HG03520 (cell line): ENCODE data around the gene ALKBH6.

Experiments
- ATAC-seq: cut with Tn5 transposase; IDR thresholded peaks from one replicate; pipeline ENCODE4 v1.9.1; 2021; ENCODE audit warnings: mild to moderate bottlenecking, moderate library complexity; ENCODE audit not compliant: unreplicated experiment

The ALKBH6 gene

GRCh38 chr19:36030264-36031148, 16.5 kb upstream of the ALKBH6 start:
- ATAC-seq: no peak

GRCh38 chr19:36028313-36029041, 14.5 kb upstream of the ALKBH6 start:
- no peak for ATAC-seq

- no peak for ATAC-seq
Observed at GRCh38 chr19:36027696-36028095, 13.7 kb upstream of the ALKBH6 start.

- no peak for ATAC-seq
Observed at GRCh38 chr19:36026091-36026876, 12.3 kb upstream of the ALKBH6 start.

- ATAC-seq: no peak
Observed at GRCh38 chr19:36025541-36025940, 11.5 kb upstream of the ALKBH6 start.

- no peak for ATAC-seq
Observed at GRCh38 chr19:36023432-36023831, 9.4 kb upstream of the ALKBH6 start.

GRCh38 chr19:36019061-36019670, 5.2 kb upstream of the ALKBH6 start:
- no peak for ATAC-seq

- no peak for ATAC-seq
Observed at GRCh38 chr19:36013280-36014011, 567 bp downstream of the ALKBH6 start.

- ATAC-seq: no peak
Observed at GRCh38 chr19:36010402-36010801, 3.6 kb downstream of the ALKBH6 start.

GRCh38 chr19:36009633-36010379, 4.2 kb downstream of the ALKBH6 start:
- no peak for ATAC-seq

- ATAC-seq: no peak
Observed at GRCh38 chr19:36009220-36009619, 4.8 kb downstream of the ALKBH6 start.

GRCh38 chr19:36008336-36008978, 5.6 kb downstream of the ALKBH6 start, which contains the start of gene SYNE4:
SYNE4 (minus strand) TSS chr19:36008813; CDS start chr19:36008681, 132 bp downstream.
- no peak for ATAC-seq

GRCh38 chr19:36006955-36007354, 7.1 kb downstream of the ALKBH6 start:
- ATAC-seq: no peak

GRCh38 chr19:36003284-36003683, 10.7 kb downstream of the ALKBH6 start:
- ATAC-seq: no peak

- no peak for ATAC-seq
Observed at GRCh38 chr19:36001605-36002004, 12.4 kb downstream of the ALKBH6 start.

GRCh38 chr19:35996777-35997176, 17.2 kb downstream of the ALKBH6 start:
- ATAC-seq: no peak

- ATAC-seq: peak; percentile 84
Observed at GRCh38 chr19:35995048-35995993, 18.7 kb downstream of the ALKBH6 start, which contains the start of gene SDHAF1. SDHAF1 (plus strand) TSS chr19:35995188; CDS start chr19:35995275, 87 bp downstream.
